ENCODE data around the gene KRTAP5-5.
"Not testable (repeated sequence)": the region's sequence is repeated elsewhere in the genome, so short reads cannot be mapped to it uniquely, and the experiment has no call there.

KRTAP5-5 gene

GRCh38 chr11:1638344-1638743, 8.8 kb downstream of the KRTAP5-5 start:
- no peak overlapping the region for H3K27ac ChIP-seq (ENCODE audit: low read depth, low read length)
- H3K36me3 ChIP-seq (ENCODE audit: control insufficient read depth, insufficient read depth, low read length), result no peaks in the 10 kb centered on the region
- H3K27me3 ChIP-seq (ENCODE audit: control insufficient read depth, insufficient read depth, low read length), result peaks cover 3% of the 10 kb centered on the region
- no peak overlapping the region for H3K4me3 ChIP-seq (ENCODE audit: low read length)
- no peak overlapping the region for H3K9ac ChIP-seq (ENCODE audit: low read length)
- H3K4me1 ChIP-seq (ENCODE audit: control insufficient read depth, insufficient read depth, low read length), result no peaks in the 10 kb centered on the region

DNA sequence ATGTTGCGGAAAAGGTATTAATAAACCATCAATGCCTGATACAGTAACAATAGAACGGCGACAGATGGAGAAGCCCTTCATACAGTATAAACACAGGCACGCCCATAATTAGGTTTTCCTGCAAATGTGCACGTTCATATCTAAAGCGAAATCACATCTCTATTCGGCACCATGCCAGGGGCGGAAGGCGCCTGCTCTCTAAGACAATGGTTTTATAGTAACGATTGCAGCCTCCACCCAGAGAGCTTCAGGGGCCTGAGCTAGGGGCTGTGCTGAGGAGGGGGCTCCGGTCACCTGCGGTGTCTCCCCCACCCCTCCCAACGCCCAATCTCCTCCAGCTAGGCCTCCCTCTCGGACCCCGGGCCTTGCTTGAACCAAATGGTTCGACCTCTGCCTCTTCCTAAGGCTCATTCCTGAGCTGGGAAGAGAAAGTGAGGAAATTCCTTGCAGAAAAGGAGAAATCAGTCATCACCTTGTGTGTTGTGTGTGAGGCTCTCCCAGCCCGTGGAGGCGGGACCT, 9.6 kb downstream of the KRTAP5-5 start:
- H3K4me1 ChIP-seq (ENCODE audit: control insufficient read depth, insufficient read depth, low read length), result no peaks in the 10 kb centered on the region
- peaks cover 3% of the 10 kb centered on the region for H3K27me3 ChIP-seq (ENCODE audit: control insufficient read depth, insufficient read depth, low read length)
- no peak overlapping the region for H3K4me3 ChIP-seq (ENCODE audit: low read length)
- no peak overlapping the region for H3K27ac ChIP-seq (ENCODE audit: low read depth, low read length)
- no peak overlapping the region for H3K9ac ChIP-seq (ENCODE audit: low read length)
- H3K36me3 ChIP-seq (ENCODE audit: control insufficient read depth, insufficient read depth, low read length), result no peaks in the 10 kb centered on the region

DNA sequence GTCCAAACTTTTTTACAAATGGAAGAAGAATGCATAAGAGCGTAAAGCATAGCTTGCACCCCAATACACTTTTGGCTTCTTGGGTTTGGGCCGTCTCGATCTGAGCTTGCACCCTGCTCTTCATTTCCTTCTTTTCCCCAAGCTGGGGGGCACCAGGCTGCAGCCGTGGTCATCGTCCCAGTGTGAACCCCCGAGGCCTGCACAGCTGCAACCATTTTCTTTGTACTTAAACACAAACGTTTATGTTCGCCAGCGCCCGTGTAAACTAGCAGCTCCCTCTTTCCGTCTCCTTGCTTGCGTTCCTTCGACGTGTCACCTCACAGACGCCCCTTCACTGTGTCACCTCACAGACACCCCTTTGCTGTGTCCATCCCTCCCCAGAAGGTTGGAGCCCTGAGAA, 10.1 kb downstream of the KRTAP5-5 start:
- Histone ChIP-seq H3K4me1 (ENCODE audit: control insufficient read depth, insufficient read depth, low read length) (no peaks in the 10 kb centered on the region), H3K9ac (ENCODE audit: low read length) (no peak overlapping the region), H3K27ac (ENCODE audit: low read depth, low read length) (no peak overlapping the region), H3K36me3 (ENCODE audit: control insufficient read depth, insufficient read depth, low read length) (no peaks in the 10 kb centered on the region), H3K4me3 (ENCODE audit: low read length) (no peak overlapping the region), H3K27me3 (ENCODE audit: control insufficient read depth, insufficient read depth, low read length) (peaks cover 3% of the 10 kb centered on the region)

DNA sequence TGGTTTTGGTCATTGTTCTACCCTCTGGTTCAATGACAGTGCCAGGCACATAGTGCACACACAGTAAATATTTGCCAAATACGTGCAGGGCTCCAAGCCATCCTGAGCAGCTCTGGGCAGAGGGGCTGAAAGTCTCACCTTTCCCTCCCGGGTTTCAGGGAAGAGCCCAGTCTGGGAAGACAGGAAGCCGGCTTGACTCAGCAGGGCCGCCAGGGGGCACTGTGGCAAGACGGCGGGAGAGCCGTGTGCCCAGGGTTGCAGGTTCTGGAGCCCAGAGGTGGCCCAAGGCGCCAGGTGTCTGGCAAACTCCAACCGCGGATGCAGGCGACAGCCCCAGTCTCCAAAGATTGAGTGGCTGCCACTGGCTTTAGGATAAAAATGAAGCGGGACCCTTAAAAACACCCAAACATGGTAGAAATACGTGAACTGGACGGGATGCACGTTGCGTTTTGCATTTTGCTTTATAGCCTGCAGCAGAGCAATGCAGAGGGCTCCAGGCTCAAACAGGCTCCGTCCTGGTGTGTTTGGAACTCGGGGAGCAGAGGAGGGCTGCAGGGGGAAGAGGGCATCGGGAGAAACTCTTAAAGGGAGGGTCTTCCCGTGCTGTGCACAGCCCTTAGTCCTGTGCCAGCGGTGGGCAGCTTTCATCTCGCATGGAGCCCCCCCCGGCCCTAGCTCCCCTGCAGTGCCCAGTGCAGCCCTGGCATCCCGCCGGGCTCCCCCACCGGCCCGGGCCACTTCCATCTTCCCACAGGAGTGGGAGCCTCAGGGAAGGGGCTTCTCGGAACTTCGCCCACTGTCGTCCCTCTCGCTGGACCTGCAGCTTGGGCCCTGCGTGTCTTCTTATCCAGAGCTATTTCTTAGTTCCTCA, 10.7 kb downstream of the KRTAP5-5 start:
- no peak overlapping the region for H3K27ac ChIP-seq (ENCODE audit: low read depth, low read length)
- H3K4me1 ChIP-seq (ENCODE audit: control insufficient read depth, insufficient read depth, low read length), result no peaks in the 10 kb centered on the region
- H3K27me3 ChIP-seq (ENCODE audit: control insufficient read depth, insufficient read depth, low read length), result peaks cover 3% of the 10 kb centered on the region
- H3K9ac ChIP-seq (ENCODE audit: low read length), result no peak overlapping the region
- no peak overlapping the region for H3K4me3 ChIP-seq (ENCODE audit: low read length)
- no peaks in the 10 kb centered on the region for H3K36me3 ChIP-seq (ENCODE audit: control insufficient read depth, insufficient read depth, low read length)

GRCh38 chr11:1641096-1641495, 11.5 kb downstream of the KRTAP5-5 start:
- peaks cover 3% of the 10 kb centered on the region for H3K27me3 ChIP-seq (ENCODE audit: control insufficient read depth, insufficient read depth, low read length)
- no peak overlapping the region for H3K27ac ChIP-seq (ENCODE audit: low read depth, low read length)
- no peak overlapping the region for H3K9ac ChIP-seq (ENCODE audit: low read length)
- no peak overlapping the region for H3K4me3 ChIP-seq (ENCODE audit: low read length)
- no peaks in the 10 kb centered on the region for H3K4me1 ChIP-seq (ENCODE audit: control insufficient read depth, insufficient read depth, low read length)
- H3K36me3 ChIP-seq (ENCODE audit: control insufficient read depth, insufficient read depth, low read length), result no peaks in the 10 kb centered on the region

DNA sequence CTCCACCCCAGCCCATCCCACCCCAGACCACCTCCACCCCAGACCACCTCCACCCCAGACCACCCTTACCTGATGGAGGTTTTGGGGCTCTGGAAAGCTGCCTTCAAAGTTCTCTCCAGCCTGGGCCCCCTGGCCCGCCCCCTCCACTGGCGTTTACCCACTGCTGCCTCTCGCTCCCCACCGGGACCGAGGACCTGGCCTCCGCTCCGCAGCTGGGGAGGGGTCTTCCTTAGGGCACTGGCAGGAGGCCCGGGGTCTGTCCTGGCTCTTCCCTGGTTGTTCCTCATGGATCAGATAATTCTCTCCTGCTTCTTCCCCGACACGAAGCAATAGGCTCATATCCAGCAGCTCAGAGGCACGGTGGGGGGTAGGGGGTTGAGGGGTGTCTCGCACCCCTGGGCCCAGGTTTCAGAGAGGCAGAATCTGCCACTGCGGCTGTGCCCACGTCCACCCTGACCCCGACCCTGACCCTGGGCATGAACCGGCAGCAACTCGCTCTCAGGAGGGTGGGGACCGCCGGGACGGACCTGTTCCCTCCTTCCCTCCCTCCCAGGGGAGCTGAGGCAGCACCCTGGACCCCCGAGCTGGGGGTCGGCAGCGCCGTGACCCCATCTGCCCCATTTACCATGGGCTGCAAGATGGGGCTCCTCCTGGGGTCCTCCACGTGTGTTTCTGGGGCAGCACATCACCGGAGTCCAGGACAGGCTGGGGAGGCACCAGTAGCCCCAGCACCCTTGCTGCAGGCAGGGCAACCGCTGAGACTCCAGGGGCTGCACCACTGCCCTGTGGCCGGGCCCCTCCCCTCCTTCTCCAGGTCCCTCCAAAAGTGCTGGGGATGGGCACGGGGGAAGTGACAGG, 12.9 kb downstream of the KRTAP5-5 start:
- Histone ChIP-seq H3K27me3 (ENCODE audit: control insufficient read depth, insufficient read depth, low read length) (peaks cover 3% of the 10 kb centered on the region), H3K4me3 (ENCODE audit: low read length) (no peak overlapping the region), H3K27ac (ENCODE audit: low read depth, low read length) (no peak overlapping the region), H3K9ac (ENCODE audit: low read length) (no peak overlapping the region), H3K4me1 (ENCODE audit: control insufficient read depth, insufficient read depth, low read length) (no peaks in the 10 kb centered on the region), H3K36me3 (ENCODE audit: control insufficient read depth, insufficient read depth, low read length) (no peaks in the 10 kb centered on the region)

GRCh38 chr11:1643146-1643690, 13.6 kb downstream of the KRTAP5-5 start:
- Histone ChIP-seq H3K4me1 (ENCODE audit: control insufficient read depth, insufficient read depth, low read length) (no peaks in the 10 kb centered on the region), H3K27ac (ENCODE audit: low read depth, low read length) (no peak overlapping the region), H3K27me3 (ENCODE audit: control insufficient read depth, insufficient read depth, low read length) (peaks cover 3% of the 10 kb centered on the region), H3K9ac (ENCODE audit: low read length) (no peak overlapping the region), H3K4me3 (ENCODE audit: low read length) (no peak overlapping the region), H3K36me3 (ENCODE audit: control insufficient read depth, insufficient read depth, low read length) (no peaks in the 10 kb centered on the region)

- Histone ChIP-seq H3K27me3 (ENCODE audit: control insufficient read depth, insufficient read depth, low read length) (peaks cover 2% of the 10 kb centered on the region), H3K4me3 (ENCODE audit: low read length) (no peak overlapping the region), H3K9ac (ENCODE audit: low read length) (no peak overlapping the region), H3K4me1 (ENCODE audit: control insufficient read depth, insufficient read depth, low read length) (no peaks in the 10 kb centered on the region), H3K27ac (ENCODE audit: low read depth, low read length) (no peak overlapping the region), H3K36me3 (ENCODE audit: control insufficient read depth, insufficient read depth, low read length) (no peaks in the 10 kb centered on the region)
Measured at GRCh38 chr11:1644601-1645356, 15.2 kb downstream of the KRTAP5-5 start.

- no peaks in the 10 kb centered on the region for H3K4me1 ChIP-seq (ENCODE audit: control insufficient read depth, insufficient read depth, low read length)
- H3K27me3 ChIP-seq (ENCODE audit: control insufficient read depth, insufficient read depth, low read length), result no peaks in the 10 kb centered on the region
- no peak overlapping the region for H3K4me3 ChIP-seq (ENCODE audit: low read length)
- no peak overlapping the region for H3K9ac ChIP-seq (ENCODE audit: low read length)
- H3K36me3 ChIP-seq (ENCODE audit: control insufficient read depth, insufficient read depth, low read length), result no peaks in the 10 kb centered on the region
- H3K27ac ChIP-seq (ENCODE audit: low read depth, low read length), result no peak overlapping the region
Measured at GRCh38 chr11:1645357-1645821, 15.8 kb downstream of the KRTAP5-5 start.

DNA sequence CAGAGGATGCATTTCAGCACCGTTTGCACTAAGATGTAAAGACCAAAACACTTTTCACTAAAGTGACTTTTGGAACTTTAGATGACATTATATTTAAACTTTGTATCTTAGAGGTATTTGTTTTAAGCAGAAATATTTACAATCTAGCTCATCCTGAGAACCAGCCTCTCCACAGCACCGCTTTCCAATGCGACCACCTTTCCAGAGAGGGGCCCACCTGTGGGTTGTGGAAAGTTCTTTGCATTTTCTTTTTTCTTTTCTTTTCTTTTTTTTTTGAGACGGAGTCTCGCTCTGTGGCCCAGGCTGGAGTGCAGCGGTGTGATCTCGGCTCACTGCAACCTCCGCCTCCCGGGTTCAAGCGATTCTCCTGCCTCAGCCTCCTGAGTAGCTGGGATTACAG, 17.0 kb downstream of the KRTAP5-5 start:
- H3K27me3 ChIP-seq (ENCODE audit: control insufficient read depth, insufficient read depth, low read length); H3K4me1 ChIP-seq (ENCODE audit: control insufficient read depth, insufficient read depth, low read length); H3K4me3 ChIP-seq (ENCODE audit: low read length); H3K36me3 ChIP-seq (ENCODE audit: control insufficient read depth, insufficient read depth, low read length); H3K9ac ChIP-seq (ENCODE audit: low read length); H3K27ac ChIP-seq (ENCODE audit: low read depth, low read length): not testable (repeated sequence)

DNA sequence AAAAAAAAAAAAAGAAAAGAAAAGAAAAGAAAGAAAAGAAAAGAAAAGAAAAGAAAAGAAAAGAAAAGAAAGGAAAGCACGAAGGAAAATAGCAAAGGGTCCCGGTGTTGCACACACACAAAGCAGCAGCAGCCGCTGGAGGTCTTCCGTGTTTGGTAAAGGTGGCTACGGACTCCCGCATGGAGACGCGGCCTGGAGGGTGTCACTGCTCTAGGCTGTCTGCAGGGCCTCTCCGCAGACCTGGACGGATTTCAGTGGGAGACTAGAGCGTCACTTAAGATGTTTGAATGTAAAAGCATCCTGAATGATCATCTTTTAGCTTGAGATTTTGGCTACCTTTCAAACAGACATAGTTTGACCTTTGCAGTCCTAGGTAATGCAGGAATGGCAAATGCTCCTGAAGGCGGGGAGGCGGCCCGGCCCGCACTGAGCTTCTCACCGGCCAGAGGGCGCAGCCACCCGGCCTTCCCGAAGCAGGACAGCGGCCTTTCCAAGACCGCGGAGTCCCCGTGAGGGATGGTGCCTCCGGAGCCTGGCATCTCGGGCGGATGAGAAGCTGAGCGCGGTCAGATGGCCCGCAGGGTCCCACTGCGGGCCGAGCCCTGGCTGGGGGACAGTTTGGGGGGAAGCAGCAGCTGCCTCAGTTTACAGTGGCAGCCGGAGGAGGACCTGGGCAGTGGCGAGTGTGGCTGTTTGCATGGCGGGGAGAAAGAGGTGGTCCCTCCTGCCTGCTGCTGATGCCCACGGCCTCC, 18.5 kb downstream of the KRTAP5-5 start:
- no peaks in the 10 kb centered on the region for H3K36me3 ChIP-seq (ENCODE audit: control insufficient read depth, insufficient read depth, low read length)
- H3K4me3 ChIP-seq (ENCODE audit: low read length), result no peak overlapping the region
- no peak overlapping the region for H3K9ac ChIP-seq (ENCODE audit: low read length)
- peaks cover 2% of the 10 kb centered on the region for H3K27me3 ChIP-seq (ENCODE audit: control insufficient read depth, insufficient read depth, low read length)
- no peak overlapping the region for H3K27ac ChIP-seq (ENCODE audit: low read depth, low read length)
- H3K4me1 ChIP-seq (ENCODE audit: control insufficient read depth, insufficient read depth, low read length), result no peaks in the 10 kb centered on the region

Measured in rectal smooth muscle tissue (tissue), 1 donor.